ENCODE data around the gene VWC2L.

The VWC2L gene

GRCh38 chr2:214604861-214605260 lies 194.0 kb downstream of the VWC2L start:
- DNase-seq, result no peak

- no peak for DNase-seq
Observed at GRCh38 chr2:214607051-214607450, 196.2 kb downstream of the VWC2L start.

GRCh38 chr2:214611015-214611414 lies 200.2 kb downstream of the VWC2L start:
- DNase-seq, result no peak

- no peak for DNase-seq
Observed at GRCh38 chr2:214624166-214624760, 213.4 kb downstream of the VWC2L start.

- DNase-seq, result no peak
Observed at GRCh38 chr2:214628091-214628490, 217.2 kb downstream of the VWC2L start.
